Ishikawa (cell line): Measurements from ENCODE around the gene EIF3B.

ENCODE experiments used
- CEBPB ChIP-seq: IDR thresholded peaks from 2 replicates; pipeline ENCODE4 v1.6.1; 2012
- CREB1 ChIP-seq: IDR thresholded peaks from 2 replicates; pipeline ENCODE4 v1.6.1; 2012; ENCODE audit warnings: low read depth
- EGR1 ChIP-seq: IDR thresholded peaks from 2 replicates; pipeline ENCODE4 v1.6.1; 2012
- EP300 ChIP-seq: IDR thresholded peaks from 2 replicates; pipeline ENCODE4 v1.6.1; 2012; ENCODE audit warnings: borderline replicate concordance
- FOXM1 ChIP-seq: IDR thresholded peaks from 2 replicates; pipeline ENCODE4 v1.6.1; 2012; ENCODE audit warnings: low read depth, borderline replicate concordance
- NFIC ChIP-seq: IDR thresholded peaks from 2 replicates; pipeline ENCODE4 v1.6.1; 2012
- RAD21 ChIP-seq: IDR thresholded peaks from 2 replicates; pipeline ENCODE4 v1.6.1; 2012; ENCODE audit warnings: low read depth
- REST ChIP-seq: IDR thresholded peaks from 2 replicates; pipeline ENCODE4 v1.6.1; 2012; ENCODE audit warnings: low read depth, mild to moderate bottlenecking
- TAF1 ChIP-seq: IDR thresholded peaks from 2 replicates; pipeline ENCODE4 v1.6.1; 2012; ENCODE audit warnings: low read depth, mild to moderate bottlenecking
- TCF12 ChIP-seq: IDR thresholded peaks from 2 replicates; pipeline ENCODE4 v1.6.1; 2012; ENCODE audit warnings: low read depth
- TEAD4 ChIP-seq: IDR thresholded peaks from 2 replicates; pipeline ENCODE4 v1.6.1; 2012
- YY1 ChIP-seq: IDR thresholded peaks from 2 replicates; pipeline ENCODE4 v1.6.1; 2012; ENCODE audit warnings: low read depth
- ZBTB7A ChIP-seq: IDR thresholded peaks from 2 replicates; pipeline ENCODE4 v1.6.1; 2012; ENCODE audit warnings: low read depth
- TF ChIP-seq, protein P1 (sequence below): IDR thresholded peaks from 2 replicates; pipeline ENCODE4 v1.6.1; 2012
- TF ChIP-seq, protein P2 (sequence below): IDR thresholded peaks from 2 replicates; pipeline ENCODE4 v1.6.1; 2012

EIF3B gene

DNA sequence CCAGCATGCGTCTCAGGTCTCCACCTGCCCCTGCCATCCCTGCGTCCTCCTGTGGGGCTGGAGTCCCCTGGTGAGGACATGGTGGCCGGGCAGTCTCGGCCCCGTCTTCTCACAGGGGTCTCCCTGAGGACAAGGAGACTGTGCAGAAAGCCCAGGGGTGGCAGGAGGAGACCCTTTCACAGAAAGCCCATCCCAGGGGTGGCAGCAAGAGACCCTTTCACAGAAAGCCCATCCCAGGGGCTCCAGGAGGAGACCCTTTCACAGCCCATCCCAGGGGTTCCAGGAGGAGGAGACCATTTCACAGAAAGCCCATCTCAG is 34.0 kb downstream of the EIF3B start:
- TF ChIP-seq TAF1 (no peak), RAD21 (no peak), REST (no peak), TEAD4 (no peak), ZBTB7A (no peak), FOXM1 (no peak), CEBPB (no peak)
- TF ChIP-seq, protein P1, sequence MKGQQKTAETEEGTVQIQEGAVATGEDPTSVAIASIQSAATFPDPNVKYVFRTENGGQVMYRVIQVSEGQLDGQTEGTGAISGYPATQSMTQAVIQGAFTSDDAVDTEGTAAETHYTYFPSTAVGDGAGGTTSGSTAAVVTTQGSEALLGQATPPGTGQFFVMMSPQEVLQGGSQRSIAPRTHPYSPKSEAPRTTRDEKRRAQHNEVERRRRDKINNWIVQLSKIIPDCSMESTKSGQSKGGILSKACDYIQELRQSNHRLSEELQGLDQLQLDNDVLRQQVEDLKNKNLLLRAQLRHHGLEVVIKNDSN: no peak
- TF ChIP-seq, protein P2, sequence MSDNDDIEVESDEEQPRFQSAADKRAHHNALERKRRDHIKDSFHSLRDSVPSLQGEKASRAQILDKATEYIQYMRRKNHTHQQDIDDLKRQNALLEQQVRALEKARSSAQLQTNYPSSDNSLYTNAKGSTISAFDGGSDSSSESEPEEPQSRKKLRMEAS: no peak

GRCh38 chr7:2393706-2394105 is 39.1 kb downstream of the EIF3B start:
- TF ChIP-seq, protein P1: no peak
- TF ChIP-seq RAD21 (no peak), TAF1 (no peak), EGR1 (no peak), CEBPB (no peak), CREB1 (no peak), FOXM1 (no peak), EP300 (no peak)

DNA sequence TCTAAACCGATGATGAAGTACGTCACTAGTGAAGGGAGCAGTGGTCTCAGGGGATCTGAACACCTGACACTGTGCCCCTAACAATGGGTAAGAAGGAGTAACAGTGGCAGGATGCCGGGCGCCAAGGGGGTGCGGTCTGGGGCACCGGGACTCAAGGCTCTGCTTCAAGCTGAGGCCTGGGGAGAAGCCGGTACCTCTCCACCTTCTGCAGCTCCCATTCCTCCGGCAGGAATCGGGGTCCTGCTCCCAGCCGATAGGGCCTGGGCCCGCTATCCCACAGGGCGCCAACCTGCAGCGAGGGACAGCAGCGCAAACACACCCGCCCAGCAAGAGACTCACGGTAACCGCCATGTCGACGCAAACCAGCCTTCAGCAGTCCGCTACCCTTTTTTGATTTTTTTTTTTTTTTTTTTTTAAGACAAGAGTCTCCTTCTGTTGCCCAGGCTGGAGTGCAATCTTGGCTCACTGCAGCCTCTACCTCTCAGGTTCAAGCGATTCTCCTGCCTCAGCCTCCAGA is 40.0 kb downstream of the EIF3B start:
- TF ChIP-seq FOXM1: no peak
- no peak for TF ChIP-seq EGR1
- TF ChIP-seq REST: no peak
- TF ChIP-seq TEAD4: no peak
- no peak for TF ChIP-seq NFIC
- TF ChIP-seq RAD21: no peak
- no peak for TF ChIP-seq YY1
- TF ChIP-seq CREB1: no peak
- no peak for TF ChIP-seq TCF12
- no peak for TF ChIP-seq CEBPB
- no peak for TF ChIP-seq TAF1
- TF ChIP-seq, protein P2: no peak
- TF ChIP-seq EP300: no peak
- TF ChIP-seq, protein P1: no peak

GRCh38 chr7:2398506-2398905 is 43.9 kb downstream of the EIF3B start:
- no peak for TF ChIP-seq TCF12
- no peak for TF ChIP-seq RAD21
- no peak for TF ChIP-seq TAF1
- no peak for TF ChIP-seq REST
- no peak for TF ChIP-seq YY1
- TF ChIP-seq, protein P2: no peak
- no peak for TF ChIP-seq NFIC
- no peak for TF ChIP-seq TEAD4
